Right atrium auricular region (tissue), 2 donors: ENCODE data around the gene SLC25A25. TPM values are rescaled to one million over a fixed set of nuclear protein-coding genes. Genes with fewer than 3 reads are reported as not detected.

Experiments used
- DNase-seq: peaks from one replicate; pipeline ENCODE4 v3.0.0-alpha.2; 2019; ENCODE audit warnings: low spot score
- H3K27ac ChIP-seq, 2 donors: fragments of 200-600 bp; sonication (generic); 1 replicate in 1 of 2; 2 replicates in 1 of 2; pipeline ENCODE4 v1.5.1; 2016 to 2019
- H3K27me3 ChIP-seq, 2 donors: fragments of 200-600 bp; sonication (generic); one replicate each; pipeline versions ENCODE4 v1.5.1 to v1.6.0; 2017 to 2019
- H3K36me3 ChIP-seq: fragments of 200-600 bp; sonication (generic); one replicate; pipeline ENCODE4 v1.5.1; 2016
- H3K4me1 ChIP-seq, 2 donors: fragments of 200-600 bp; sonication (generic); one replicate each; pipeline versions ENCODE4 v1.5.1 to v1.6.0; 2017 to 2019
- H3K4me3 ChIP-seq, 2 donors: fragments of 200-600 bp; sonication (generic); 1 replicate in 1 of 2; 2 replicates in 1 of 2; pipeline ENCODE4 v1.5.1; 2017 to 2019; ENCODE audit warnings: mild to moderate bottlenecking in 1 of 2, moderate library complexity in 1 of 2
- H3K9me3 ChIP-seq, 2 donors: fragments of 200-600 bp; sonication (generic); one replicate each; pipeline ENCODE4 v1.5.1; 2019
- CTCF ChIP-seq, 2 donors: fragments of 200-600 bp; sonication (generic); IDR thresholded peaks; one replicate each; pipeline ENCODE4 v1.5.1; 2019; ENCODE audit warnings: antibody characterized with exemption in 2 of 2
- total RNA-seq, 2 donors: library from RNA; depleted of rRNA; stranded (reverse); fragments of >200 nt; gene quantifications; one replicate each; pipeline ENCODE4 v1.1.0, GENCODE V29; 2016

SLC25A25 gene
- total RNA-seq, 2 donors from 2014 or later, result 8.2 to 11.8 TPM

DNA sequence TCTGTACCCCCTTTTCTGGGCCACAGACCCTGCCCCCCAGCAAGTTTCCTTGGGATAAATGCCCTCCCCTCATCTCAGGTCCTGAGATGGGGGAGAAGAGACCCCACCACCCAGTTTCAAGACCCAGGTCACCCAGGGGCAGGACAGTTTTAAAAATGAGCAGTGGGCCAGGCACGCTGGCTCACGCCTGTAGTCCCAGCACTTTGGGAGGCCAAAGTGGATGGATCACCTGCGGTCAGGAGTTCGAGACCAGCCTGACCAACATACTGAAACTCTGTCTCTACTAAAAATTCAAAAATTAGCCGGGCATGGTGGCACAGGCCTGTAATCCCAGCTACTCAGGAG, 53.4 kb downstream of the SLC25A25 start:
- DNase-seq, result no peak
- Histone ChIP-seq H3K36me3 (peaks cover 42% of the 10 kb centered on the region), H3K27me3 (no peaks in the 10 kb centered on the region), H3K9me3 (no peaks in the 10 kb centered on the region), H3K27ac (no peak overlapping the region), H3K4me1 (peaks cover 0 to 20% of the 10 kb centered on the region in 2 donors), H3K4me3 (no peak overlapping the region)
- TF ChIP-seq CTCF (IDR thresholded peaks at IDR 0.05), result no peak

DNA sequence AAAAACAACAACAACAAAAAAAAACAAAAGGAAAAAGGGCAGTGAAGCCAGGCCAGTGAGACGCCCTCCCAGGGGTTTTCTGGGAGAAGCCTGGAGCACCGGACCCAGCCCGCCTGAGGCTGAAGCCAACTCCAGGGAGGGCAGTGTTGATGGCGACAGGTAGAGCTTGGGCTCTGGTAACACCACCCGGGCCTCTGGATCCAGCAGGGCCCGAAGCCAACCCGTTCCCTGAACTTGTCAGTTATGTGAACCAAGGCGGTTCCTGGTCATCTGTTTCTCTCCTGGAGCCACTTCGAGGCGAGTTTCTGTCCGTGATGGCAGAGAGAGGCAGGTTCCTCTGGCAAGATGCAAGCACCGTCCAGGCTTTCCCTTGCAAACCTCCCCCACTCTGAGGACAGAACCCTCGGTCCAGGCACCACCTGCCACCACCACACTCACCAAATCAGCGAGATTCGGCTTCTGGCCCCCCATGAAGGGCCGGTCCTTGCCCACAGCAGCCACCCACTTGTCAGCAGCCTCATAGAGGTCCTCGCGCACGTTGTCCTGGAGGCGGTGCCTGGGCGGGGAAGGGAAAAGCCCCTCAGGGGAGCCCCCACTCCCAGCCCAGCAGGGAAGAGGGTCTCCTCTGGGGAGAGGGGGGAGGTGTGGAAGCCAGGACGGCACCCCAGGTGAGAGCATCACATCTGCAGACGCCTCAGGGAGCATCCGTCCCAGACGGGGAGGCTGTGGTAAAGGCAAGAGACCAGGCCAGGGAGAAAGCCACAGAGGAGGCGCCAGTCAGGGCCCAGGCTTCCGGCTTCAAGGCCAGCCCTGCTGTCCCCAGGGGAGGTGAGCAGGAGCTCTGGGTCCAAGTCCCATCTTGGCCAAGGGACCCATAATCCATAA, 54.1 kb downstream of the SLC25A25 start:
- TF ChIP-seq CTCF (IDR thresholded peaks at IDR 0.05), result no peak
- Histone ChIP-seq H3K36me3 (peaks cover 42% of the 10 kb centered on the region), H3K9me3 (no peaks in the 10 kb centered on the region), H3K27me3 (no peaks in the 10 kb centered on the region), H3K27ac (no peak overlapping the region), H3K4me1 (peaks cover 0 to 26% of the 10 kb centered on the region in 2 donors), H3K4me3 (no peak overlapping the region)
- no peak for DNase-seq

- Histone ChIP-seq H3K4me1 (peaks cover 0 to 24% of the 10 kb centered on the region in 2 donors), H3K27ac (no peak overlapping the region), H3K27me3 (no peaks in the 10 kb centered on the region), H3K9me3 (no peaks in the 10 kb centered on the region), H3K36me3 (peaks cover 42% of the 10 kb centered on the region), H3K4me3 (no peak overlapping the region)
- DNase-seq, result no peak
- TF ChIP-seq CTCF (IDR thresholded peaks at IDR 0.05), result no peak
These were observed 54.8 kb downstream of the SLC25A25 start for GRCh38 chr9:128122809-128123175.

GRCh38 chr9:128123451-128124080, 55.5 kb downstream of the SLC25A25 start:
- TF ChIP-seq CTCF (IDR thresholded peaks at IDR 0.05), result no peak
- DNase-seq, result no peak
- no peak overlapping the region for H3K27ac ChIP-seq
- no peaks in the 10 kb centered on the region for H3K27me3 ChIP-seq
- H3K36me3 ChIP-seq, result peaks cover 42% of the 10 kb centered on the region
- no peaks in the 10 kb centered on the region for H3K9me3 ChIP-seq
- no peak overlapping the region for H3K4me3 ChIP-seq
- H3K4me1 ChIP-seq, result peaks cover 0 to 20% of the 10 kb centered on the region in 2 donors

- no peaks in the 10 kb centered on the region for H3K27me3 ChIP-seq
- H3K27ac ChIP-seq, result no peak overlapping the region
- DNase-seq, result no peak
- H3K4me1 ChIP-seq, result peaks cover 0 to 29% of the 10 kb centered on the region in 2 donors
- H3K9me3 ChIP-seq, result no peaks in the 10 kb centered on the region
- TF ChIP-seq CTCF (IDR thresholded peaks at IDR 0.05), result no peak
- H3K36me3 ChIP-seq, result peaks cover 42% of the 10 kb centered on the region
- no peak overlapping the region for H3K4me3 ChIP-seq
These were observed 56.4 kb downstream of the SLC25A25 start for GRCh38 chr9:128124451-128124850.
